Tibial artery (tissue), 4 donors: Measurements from ENCODE around the gene MAP2K5.

ENCODE experiments used
- DNase-seq, 2 donors: peaks; one replicate each; pipeline ENCODE4 v3.0.0-alpha.2; 2019
- H3K27ac ChIP-seq, 2 donors: fragments of 200-600 bp; sonication (generic) in 1 of 2; 1 replicate in 1 of 2; 2 replicates in 1 of 2; pipeline ENCODE4 v1.5.1; 2018 to 2019; ENCODE audit warnings: mild to moderate bottlenecking in 1 of 2
- H3K27me3 ChIP-seq, 2 donors: fragments of 200-600 bp; sonication (generic) in 1 of 2; one replicate each; pipeline versions ENCODE4 v1.5.1 to v1.6.0; 2016 to 2019
- H3K36me3 ChIP-seq, 3 donors: fragments of 200-600 bp; sonication (generic) in 2 of 3; one replicate each; pipeline ENCODE4 v1.5.1; 2016 to 2019; ENCODE audit warnings: mild to moderate bottlenecking in 2 of 3
- H3K4me1 ChIP-seq, 4 donors: fragments of 200-600 bp; sonication (generic) in 2 of 4; 1 replicate in 3 of 4; 2 replicates in 1 of 4; pipeline ENCODE4 v1.5.1; 2016 to 2019
- H3K4me3 ChIP-seq, 2 donors: fragments of 200-600 bp; sonication (generic) in 1 of 2; 1 replicate in 1 of 2; 2 replicates in 1 of 2; pipeline ENCODE4 v1.5.1; 2018 to 2019; ENCODE audit warnings: mild to moderate bottlenecking in 2 of 2
- H3K9me3 ChIP-seq, 3 donors: fragments of 200-600 bp; sonication (generic) in 1 of 3; one replicate each; pipeline ENCODE4 v1.5.1; 2016 to 2019
- intact Hi-C: fragments of 100-400 bp; cut with DNase I; formaldehyde crosslinking; loops from one replicate; pipeline ENCODE4 v1.15.0; 2023; ENCODE audit warnings: low total_unique reads
- TF ChIP-seq, protein P1 (sequence below), 2 experiments: fragments of 200-600 bp in 1 of 2; fragments of 450-650 bp in 1 of 2; IDR thresholded peaks; one replicate each; pipeline ENCODE4 v1.5.1; 2017 to 2019; ENCODE audit warnings: antibody characterized with exemption in 2 of 2, mild to moderate bottlenecking in 1 of 2, moderate library complexity in 1 of 2

Gene MAP2K5

GRCh38 chr15:67779549-67780111, 237.1 kb downstream of the MAP2K5 start:
- H3K4me1 ChIP-seq = no peaks in the 10 kb centered on the region
- DNase-seq = no peak
- H3K27me3 ChIP-seq = no peaks in the 10 kb centered on the region
- intact Hi-C loops = no loop called here
- H3K27ac ChIP-seq = no peak overlapping the region
- no peaks in the 10 kb centered on the region for H3K9me3 ChIP-seq
- no peak overlapping the region for H3K4me3 ChIP-seq
- TF ChIP-seq, protein P1, sequence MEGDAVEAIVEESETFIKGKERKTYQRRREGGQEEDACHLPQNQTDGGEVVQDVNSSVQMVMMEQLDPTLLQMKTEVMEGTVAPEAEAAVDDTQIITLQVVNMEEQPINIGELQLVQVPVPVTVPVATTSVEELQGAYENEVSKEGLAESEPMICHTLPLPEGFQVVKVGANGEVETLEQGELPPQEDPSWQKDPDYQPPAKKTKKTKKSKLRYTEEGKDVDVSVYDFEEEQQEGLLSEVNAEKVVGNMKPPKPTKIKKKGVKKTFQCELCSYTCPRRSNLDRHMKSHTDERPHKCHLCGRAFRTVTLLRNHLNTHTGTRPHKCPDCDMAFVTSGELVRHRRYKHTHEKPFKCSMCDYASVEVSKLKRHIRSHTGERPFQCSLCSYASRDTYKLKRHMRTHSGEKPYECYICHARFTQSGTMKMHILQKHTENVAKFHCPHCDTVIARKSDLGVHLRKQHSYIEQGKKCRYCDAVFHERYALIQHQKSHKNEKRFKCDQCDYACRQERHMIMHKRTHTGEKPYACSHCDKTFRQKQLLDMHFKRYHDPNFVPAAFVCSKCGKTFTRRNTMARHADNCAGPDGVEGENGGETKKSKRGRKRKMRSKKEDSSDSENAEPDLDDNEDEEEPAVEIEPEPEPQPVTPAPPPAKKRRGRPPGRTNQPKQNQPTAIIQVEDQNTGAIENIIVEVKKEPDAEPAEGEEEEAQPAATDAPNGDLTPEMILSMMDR (IDR thresholded peaks at IDR 0.05) = no peak
- H3K36me3 ChIP-seq = peaks cover 10 to 27% (median 11%) of the 10 kb centered on the region in 3 donors

DNA sequence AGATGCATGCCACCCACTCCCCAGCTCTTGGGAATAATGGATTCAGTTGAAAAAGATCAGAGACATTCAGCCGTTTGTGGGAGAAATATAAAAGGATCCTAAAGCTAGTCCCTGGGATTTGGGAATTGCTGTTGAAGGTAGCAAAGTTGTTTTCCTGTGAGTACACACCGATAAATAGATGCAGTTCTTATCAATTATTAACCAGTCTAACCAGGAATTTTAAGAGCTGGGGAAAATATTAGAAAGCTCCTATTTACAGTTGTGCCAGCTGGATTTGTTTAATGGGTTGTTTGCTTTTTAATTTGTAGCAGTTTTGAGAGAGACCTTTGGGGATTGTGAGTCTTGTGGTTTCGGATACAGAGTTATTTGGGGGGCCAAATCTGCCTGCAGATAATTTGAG, 238.6 kb downstream of the MAP2K5 start:
- TF ChIP-seq, protein P1 (IDR thresholded peaks at IDR 0.05) = no peak
- Histone ChIP-seq H3K9me3 (no peaks in the 10 kb centered on the region), H3K27me3 (no peaks in the 10 kb centered on the region), H3K4me1 (no peaks in the 10 kb centered on the region), H3K4me3 (no peak overlapping the region), H3K27ac (no peak overlapping the region), H3K36me3 (peaks cover 11 to 26% (median 13%) of the 10 kb centered on the region in 3 donors)
- no peak for DNase-seq
- intact Hi-C loops = no loop called here

DNA sequence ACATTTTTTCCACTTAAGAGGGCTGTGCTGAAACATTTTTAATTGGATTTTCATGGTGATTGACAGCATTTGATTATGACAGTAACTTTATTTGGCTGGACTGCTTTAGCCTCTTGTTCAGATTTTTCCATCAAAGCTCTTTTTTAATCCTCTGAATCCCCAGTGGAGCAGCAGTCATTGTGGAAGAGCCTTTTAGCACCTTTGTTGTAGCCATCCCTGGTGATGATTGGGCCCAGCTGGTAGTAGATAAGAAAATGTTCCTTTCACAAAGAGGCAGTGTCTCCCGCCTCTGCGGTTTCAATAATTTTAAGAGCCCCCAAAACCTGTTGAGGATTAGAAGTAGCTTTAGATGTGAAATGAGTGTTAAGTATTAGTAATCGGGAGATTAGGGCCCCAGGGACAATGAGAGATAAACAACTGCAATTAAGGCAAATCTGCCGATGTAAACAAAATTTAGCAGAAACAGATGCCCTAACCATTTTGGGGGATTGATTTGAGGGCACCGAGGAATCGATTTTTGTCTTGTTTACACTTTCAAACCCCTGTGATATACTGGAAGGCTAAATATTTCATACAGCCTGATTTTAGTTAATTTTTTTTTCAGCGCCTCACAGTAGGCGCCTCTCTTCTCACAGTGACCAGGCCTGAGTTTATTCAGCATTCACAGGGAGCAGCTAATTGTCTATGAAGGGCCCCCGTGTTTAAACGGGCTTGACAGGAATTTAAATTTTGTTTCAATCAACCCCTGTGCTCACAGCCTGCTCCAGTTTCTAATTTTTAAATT, 239.6 kb downstream of the MAP2K5 start:
- intact Hi-C loops = no loop called here
- Histone ChIP-seq H3K4me3 (no peak overlapping the region), H3K27ac (no peak overlapping the region), H3K4me1 (no peaks in the 10 kb centered on the region), H3K9me3 (no peaks in the 10 kb centered on the region), H3K27me3 (no peaks in the 10 kb centered on the region), H3K36me3 (peaks cover 11 to 26% (median 13%) of the 10 kb centered on the region in 3 donors)
- TF ChIP-seq, protein P1 (IDR thresholded peaks at IDR 0.05) = no peak
- DNase-seq = no peak

DNA sequence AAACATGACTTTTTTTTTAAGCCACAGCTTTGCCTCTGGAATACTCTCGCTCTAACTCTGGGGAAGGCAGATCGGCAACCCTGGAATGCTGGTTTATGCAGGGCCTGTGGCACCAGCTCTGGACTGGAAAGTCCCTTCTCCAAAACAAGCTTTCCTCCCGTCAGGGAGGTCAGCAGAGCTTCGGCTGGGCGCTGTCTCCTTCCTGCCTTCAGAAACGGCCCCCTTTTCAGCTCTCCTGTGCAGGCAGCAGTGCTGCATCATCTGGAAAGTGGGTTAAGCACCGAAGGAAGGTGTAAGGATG, 240.1 kb downstream of the MAP2K5 start:
- TF ChIP-seq, protein P1 (IDR thresholded peaks at IDR 0.05) = no peak
- Histone ChIP-seq H3K36me3 (peaks cover 11 to 26% (median 13%) of the 10 kb centered on the region in 3 donors), H3K4me1 (no peaks in the 10 kb centered on the region), H3K27me3 (no peaks in the 10 kb centered on the region), H3K27ac (no peak overlapping the region), H3K9me3 (no peaks in the 10 kb centered on the region), H3K4me3 (no peak overlapping the region)
- no peak for DNase-seq
- intact Hi-C loops = no loop called here

- Histone ChIP-seq H3K9me3 (no peaks in the 10 kb centered on the region), H3K36me3 (peaks cover 11 to 26% (median 13%) of the 10 kb centered on the region in 3 donors), H3K27me3 (no peaks in the 10 kb centered on the region), H3K27ac (no peak overlapping the region), H3K4me1 (no peaks in the 10 kb centered on the region), H3K4me3 (no peak overlapping the region)
- intact Hi-C loops = no loop called here
- TF ChIP-seq, protein P1 (IDR thresholded peaks at IDR 0.05) = no peak
- DNase-seq = no peak
Measured at GRCh38 chr15:67783303-67783702, 240.8 kb downstream of the MAP2K5 start.
